Activated CD4-positive, CD25-positive, alpha-beta regulatory T cell treated with anti-CD3 and anti-CD28 coated beads, Interleukin-2, amount 50 U/mL, for 16 hours (primary cell): ENCODE measurements around the gene PLXNA4.

Source experiments
- DNase-seq: peaks from one replicate; pipeline ENCODE4 v3.0.0-alpha.2; 2020; ENCODE audit warnings: low read depth, low spot score

Gene PLXNA4

DNA sequence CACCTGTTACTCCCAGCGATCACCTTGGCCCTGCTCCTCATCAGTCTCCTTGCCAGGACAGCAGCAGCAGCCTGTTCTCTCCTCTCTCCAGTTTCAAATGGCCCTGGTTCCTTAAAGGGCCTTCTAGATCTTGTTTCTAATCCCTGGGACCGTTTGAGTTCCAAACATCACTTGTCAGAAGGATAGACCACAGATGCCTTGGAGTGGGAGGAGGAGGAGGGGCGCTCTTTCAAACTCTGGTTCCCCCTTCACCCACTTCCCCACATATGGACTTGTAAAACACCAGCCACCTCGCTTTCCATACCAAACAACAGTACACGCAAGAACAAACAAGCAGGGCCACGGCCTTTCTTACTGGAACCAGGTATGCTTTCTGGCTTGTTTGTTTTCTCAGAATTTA is 104.8 kb downstream of the PLXNA4 start:
- DNase-seq: no peak

DNA sequence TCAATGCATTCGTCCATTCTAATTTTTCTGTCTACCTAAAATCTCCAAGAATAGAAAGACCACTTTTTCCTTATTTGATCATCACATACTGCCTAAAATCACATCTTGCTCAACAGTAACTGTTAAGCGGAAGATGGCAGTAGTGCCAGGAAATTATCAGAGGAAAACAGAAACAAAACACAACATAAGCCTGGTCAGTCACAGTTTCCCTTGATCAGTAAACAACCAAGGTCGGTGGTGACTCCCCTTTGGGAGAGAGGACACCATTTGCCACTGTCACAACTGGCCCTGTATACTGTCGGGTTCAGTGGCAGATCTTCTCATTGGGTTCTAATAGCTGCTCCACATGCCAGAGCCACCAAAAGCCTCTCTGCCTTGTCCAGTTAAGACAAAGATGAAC is 106.6 kb downstream of the PLXNA4 start:
- no peak for DNase-seq

DNA sequence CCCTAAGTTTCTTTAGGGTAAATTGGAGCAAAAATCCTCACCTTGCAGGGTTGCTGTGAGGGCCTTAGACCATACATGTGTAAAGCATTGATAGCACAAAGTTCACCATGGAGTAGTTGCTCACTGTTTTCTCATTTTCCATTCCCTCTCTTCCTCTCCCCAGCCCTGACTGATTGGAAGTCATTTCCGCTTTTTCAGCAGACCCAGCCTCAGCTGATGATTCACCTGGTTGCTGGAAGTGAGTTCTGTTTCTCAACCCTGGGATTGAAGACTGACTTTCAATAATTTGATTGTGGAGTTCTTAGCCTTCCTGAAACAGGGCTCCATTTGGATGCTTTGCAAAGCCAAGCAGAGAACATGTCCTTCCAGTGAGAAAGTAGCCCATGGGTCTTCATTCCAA is 107.0 kb downstream of the PLXNA4 start:
- DNase-seq: no peak

DNA sequence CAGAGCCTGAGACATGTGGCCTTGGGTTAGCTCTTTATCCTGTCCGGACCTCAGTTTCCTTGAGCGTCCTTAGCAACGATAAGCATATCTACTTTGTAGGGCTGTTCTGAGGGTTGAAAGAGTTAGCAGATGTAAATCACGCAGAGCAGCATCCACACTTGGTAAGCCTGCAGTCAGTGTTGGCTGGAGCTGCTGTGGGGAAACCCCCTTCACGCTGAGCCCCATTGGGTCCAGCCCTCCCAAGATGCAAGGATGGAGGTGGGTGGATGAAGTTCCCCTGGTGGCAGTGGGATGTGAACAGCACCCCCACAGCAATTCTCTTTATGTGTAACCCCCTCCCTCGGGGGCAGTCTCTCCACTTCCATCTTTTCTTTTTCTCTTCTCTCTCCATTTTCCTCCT is 109.9 kb downstream of the PLXNA4 start:
- DNase-seq: no peak

DNA sequence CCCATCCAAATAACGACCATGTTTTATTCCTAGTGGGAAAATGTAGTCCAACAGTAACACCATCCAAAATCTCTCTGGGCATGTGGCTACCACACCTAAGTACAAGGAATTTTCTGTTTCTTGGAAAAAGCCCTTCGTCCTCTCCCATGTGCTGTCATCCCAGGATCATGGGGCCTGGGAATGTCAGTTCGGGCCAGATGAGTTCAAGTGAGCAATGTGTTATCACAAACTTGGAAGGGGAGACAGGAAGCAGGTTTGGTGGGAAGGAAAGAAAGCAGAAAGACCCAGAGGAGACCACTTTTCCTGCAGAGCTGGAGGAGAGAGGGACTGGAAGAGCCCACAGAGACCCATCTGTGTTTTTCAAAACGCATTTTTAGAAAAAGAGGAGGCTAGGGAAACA is 110.8 kb downstream of the PLXNA4 start:
- DNase-seq: no peak

DNA sequence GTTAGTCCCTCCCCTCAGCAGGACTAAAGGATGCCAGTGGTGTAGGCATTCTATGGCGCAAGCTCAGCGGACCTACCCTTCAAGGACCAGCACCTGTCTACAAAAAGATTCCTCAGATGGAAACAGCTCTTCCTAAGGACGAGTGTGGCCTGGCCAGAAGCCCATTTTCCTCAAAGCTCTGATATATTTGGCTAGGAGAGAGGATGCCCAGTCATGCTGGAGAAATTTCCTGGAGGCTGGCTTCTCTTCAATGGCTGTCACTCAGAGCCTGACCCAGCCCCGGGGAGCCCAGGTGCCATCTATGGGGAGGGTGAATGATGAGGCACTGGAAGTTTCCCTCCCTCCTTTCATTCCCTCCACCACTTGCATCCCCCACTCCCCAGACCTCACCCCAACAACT is 111.5 kb downstream of the PLXNA4 start:
- no peak for DNase-seq

DNA sequence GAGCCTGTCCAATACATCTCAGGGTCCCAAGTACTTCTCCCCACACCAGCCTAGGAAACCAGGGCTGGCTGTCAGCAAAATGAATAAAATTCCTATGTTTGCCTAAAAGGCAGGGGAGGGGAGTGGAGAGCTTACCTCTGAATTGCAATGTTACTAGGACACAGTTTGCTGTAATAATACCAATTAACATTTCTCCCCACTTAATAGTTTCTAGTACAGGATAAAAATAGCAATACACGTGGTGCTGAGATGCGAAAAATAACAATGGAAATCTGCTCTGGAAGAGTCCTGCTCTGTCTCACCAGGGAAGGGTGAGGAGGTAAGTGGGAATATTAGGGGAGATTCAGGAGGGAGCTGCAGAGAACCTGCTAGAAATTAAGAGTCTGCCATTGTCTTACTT is 112.3 kb downstream of the PLXNA4 start:
- DNase-seq: no peak

DNA sequence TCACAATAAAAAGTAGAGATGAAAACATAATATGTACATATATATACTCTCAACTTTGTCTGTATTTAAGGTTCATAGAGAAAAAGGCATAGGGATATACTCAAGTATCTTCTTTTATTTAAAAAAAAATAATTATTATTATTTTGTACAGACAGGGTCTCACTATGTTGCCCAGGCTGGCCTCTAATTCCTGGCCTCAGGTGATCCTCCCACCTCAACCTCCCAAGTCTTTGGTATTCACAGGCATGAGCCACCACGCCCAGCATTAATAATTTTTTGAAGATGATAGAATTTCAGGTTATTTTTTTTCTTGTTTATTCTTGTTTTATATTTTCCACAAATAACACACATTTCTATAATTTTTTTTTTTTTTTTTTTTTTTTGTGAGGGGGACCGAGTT is 113.8 kb downstream of the PLXNA4 start:
- no peak for DNase-seq

DNA sequence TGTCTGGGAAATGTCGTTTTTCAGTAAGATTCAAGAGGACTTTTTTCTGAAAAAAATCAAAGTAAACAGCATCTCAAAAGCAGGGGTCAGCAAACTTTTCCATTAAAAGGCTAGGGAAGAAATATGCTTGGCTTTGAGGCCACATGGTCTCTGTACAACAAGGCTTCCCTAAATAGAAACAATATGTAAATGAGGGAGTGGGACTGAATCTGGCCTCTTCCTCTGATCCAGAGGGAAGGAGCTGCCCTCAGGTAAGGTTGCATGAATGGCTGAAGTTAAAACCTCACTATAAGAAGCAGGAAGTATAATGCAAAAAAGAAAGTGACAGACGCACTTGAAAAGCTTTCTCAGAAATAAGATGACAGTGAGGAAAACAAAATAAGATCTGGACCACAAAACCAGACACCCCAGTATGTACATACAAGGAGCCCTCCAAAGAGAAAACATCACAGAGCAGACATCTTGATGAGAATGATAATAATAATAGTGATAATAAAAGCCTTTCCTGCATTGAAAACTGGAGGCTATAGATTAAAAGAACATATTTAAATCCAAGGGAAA is 115.2 kb downstream of the PLXNA4 start:
- no peak for DNase-seq

DNA sequence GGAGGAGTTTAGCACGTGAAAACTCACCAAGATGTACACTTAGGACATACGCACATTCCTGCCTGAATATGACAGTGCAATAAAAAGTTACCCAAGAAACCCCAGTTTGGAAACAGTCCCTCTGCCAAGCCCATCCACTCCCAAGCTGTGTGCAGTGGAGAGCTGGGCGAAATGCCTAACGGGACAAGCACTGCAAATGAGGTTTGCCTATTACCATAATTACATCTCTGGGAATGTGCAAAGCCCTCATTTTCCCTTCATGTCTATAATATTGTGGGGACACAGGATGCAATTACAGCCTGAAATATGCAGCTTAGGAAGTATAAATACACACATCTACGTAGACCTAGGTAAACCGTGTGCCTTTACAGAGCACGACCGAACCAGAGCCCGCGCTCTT is 117.5 kb downstream of the PLXNA4 start:
- no peak for DNase-seq

DNA sequence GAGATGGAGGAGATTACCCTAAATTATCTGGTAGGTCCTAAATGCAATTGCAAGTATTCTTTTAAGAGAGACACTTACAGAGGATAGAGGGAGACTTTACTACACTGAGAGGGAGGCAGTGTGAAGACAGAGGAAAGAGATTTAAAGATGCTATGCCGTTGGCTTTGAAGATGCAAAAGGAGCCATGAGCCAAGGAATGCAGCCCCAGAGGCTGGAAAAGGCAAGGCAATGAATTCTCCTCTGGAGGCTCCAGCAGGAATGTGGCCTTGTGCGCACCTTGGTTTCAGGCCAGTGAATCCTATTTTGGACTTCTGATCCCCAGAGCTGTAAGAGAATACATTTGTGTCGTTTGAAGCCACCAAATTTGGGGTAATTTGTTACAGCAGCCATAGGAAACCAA is 118.6 kb downstream of the PLXNA4 start:
- no peak for DNase-seq

DNA sequence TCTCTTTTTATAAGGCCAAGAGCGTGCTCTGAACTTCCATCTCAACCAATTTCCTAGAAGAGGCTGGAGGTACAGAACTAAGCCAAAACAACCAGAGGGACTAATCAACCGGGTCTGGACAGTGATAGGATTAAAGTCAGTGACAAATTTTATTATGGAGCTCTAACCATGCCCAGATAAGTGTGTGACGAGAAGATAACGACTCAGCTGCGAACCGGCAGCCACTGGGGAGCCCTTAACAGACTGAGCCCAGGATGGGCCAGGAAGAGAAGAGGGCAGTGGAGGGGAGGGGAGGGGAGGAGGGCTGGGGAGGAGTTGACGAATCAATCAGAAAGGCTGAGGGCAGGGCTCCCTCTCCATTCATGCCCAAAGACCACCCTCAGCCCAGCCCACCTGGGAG is 119.9 kb downstream of the PLXNA4 start:
- DNase-seq: no peak

DNA sequence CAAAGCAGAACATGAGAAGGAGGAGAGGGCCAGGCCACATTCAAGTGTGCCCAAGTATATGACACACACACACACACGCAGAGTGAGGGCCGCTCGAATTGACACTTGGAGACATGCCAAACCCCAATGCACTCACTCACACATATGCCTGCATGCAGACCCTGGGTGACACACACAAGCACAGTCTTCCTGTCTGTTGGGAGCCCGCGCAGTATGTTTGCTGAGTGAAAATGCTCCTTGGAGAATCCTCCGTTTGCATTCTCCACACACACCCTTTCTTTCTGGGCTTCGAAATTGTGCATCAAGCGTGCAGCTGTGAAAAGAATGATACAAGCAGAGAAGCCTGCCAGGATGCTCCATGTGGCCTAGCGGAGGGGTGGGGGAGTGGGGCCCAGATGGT is 120.9 kb downstream of the PLXNA4 start:
- no peak for DNase-seq

DNA sequence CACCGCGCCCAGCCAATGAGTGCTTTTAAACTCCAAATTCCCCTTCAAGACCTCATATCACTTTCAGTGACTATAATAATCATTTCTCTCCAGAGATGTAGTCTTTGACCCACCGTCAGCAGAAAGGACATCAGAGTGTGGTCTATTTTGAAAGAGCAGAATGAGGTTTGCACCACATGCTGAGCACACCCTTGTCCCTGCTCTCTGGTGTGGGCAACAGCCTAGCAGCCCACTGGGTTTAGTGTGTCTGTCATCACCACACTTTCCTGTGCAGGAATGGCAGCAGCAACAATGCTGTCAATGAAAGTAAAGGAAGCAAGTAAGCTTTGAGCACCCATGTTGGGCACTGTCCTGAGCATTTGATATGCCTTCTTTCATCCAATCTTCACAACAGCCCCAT is 122.4 kb downstream of the PLXNA4 start:
- no peak for DNase-seq

DNA sequence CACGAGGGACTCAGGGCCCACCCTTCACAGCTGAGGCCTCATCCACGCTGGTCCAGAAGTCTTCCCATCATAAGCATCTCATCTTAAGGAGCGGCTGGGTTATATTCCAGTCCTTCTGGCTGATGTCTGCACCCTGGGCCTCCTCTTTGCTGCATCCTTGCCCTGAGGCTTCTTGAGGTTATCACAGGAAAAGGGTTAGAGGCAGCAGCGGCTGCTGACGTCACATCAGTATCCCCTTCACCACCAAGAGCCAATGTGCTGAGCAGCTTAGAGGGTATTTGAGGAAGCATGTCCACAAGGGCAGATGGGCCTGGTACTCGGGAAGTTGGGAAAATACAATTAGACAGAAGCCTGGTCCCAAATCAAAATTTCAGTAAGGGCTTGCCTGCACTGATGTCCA is 125.1 kb downstream of the PLXNA4 start:
- DNase-seq: no peak

DNA sequence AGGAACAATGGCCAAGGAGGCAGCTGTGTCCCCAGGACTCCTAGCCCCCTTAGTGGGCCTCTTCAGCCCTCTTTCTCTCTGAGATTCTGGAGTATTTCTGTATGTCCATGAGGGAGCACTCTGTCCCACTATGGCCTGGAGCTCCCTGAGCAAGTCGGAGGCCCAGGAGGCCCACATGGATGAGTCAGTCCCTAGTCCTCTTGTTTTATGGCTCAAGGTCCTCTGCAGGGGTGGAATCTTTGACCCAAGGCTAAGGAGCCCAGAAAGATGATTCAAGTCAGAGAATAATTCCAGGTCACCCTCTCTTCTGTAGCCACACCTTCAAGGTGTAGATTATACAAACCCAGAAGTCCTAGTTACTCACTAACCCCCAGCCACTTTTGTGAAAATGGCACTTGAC is 125.6 kb downstream of the PLXNA4 start:
- no peak for DNase-seq

DNA sequence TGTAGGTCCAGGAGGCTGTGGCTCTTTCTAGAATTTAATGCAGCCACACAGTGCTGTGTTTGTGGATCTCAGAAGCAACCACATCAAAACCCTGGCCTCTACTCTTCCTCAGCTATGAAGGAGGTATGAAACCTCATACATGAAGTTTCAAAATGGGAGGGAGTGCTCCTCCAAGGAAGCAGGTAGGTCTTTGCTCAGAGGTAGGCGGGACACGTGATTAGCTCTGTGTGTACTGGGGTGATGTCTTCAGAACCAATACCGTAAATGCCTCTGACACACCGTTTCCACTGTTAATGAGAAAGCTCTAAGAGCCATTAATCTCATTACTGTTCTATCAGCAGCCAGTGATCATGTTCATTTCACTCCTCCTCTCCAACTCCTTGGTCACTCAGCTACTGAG is 126.1 kb downstream of the PLXNA4 start:
- no peak for DNase-seq

DNA sequence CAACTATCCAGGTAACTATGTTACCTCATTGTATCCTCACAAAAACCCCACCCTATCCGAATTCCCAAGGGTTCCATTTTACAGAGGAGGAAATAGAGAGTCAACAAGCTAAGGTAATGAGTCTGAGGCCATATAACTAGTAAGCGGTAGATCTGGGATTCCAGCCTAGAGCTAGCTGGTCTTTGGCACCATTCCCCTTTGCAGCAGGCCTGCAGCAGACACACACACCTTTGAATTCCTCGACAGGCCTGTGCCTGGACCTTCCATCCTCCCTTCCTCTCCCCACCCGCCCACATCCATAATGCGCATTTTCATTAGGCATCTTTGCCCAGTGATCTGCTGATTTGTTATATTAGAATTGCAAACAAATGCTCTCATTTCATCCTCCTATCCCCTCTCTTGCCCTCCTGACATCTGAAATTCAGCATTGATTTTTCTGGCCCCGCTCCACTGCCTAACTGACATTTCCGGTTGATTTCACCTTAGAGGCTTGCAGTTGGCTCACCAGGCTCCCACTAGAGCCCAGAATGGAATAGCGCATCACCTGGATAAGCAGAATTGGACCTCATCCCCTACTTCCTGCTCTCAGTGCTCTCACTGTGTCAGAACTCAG is 129.5 kb downstream of the PLXNA4 start:
- no peak for DNase-seq

DNA sequence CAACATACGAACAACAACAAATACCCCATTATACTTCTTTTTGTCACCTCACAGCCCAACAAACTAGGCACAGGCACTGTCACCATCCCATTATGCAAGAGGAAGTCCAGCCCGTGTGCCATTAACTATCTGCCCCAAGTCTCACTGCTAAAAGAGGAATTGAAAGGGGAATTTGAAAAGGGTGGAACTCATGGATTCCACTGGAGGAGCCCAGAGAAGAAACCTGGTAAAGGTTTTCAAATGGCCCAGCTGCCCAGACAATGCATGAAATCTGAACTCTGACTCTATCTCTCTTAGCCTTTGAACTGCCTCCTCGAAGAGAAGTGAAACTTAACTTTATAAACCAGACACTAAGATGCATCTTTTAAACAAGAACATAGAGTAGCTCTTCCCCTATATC is 130.0 kb downstream of the PLXNA4 start:
- no peak for DNase-seq

DNA sequence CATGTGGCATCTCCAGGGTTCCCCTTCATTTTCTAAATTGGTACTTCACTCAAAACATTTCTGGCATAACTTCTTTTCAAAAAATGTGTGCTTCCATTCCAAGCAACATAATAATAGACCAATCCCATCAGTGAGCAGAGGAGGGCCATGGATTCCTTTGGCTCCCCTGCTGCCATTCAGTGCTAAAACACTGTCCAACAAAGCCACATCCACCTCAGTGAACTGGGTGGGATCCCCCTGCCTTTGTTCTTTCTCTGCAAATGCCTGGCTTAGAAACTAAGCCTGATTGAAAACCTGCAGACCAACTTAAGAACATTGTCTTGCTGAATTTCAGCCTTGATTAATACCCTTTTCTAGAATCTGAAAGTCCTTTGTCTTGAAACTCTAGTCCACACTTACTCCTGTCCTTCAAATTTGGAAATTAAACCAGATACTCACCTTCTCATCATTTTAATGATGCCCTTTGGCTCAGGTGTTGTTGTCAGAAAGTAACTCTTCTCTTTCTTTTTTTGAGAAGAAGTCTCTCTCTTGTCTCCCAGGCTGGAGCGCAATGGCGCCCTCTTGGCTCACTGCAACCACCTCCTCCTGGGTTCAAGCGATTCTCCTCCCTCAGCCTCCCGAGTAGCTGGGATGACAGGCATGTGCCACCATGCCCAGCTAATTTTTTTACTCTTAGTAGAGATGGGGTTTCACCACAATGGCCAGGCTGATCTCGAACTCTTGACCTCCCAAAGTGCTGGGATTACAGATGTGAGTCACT is 132.3 kb downstream of the PLXNA4 start:
- no peak for DNase-seq

DNA sequence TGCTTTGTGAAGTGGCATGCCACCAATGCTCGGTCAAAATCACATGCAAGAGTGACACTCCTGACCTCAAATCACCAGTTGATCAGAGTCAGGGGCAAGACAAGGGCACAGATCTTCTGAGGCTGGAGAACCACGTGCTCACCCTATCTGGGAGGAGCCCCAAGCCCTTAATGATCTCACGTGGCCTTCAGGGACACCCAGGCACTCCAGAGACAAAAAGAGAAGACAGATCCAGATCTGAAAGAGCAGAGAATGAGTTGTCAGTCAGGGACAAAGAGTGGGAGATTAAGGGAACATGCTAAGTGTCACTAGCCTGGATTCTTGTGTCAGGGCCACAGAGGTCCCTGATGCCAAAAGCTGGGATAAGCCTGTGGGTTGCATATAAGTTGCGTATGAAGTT is 134.3 kb downstream of the PLXNA4 start:
- no peak for DNase-seq

DNA sequence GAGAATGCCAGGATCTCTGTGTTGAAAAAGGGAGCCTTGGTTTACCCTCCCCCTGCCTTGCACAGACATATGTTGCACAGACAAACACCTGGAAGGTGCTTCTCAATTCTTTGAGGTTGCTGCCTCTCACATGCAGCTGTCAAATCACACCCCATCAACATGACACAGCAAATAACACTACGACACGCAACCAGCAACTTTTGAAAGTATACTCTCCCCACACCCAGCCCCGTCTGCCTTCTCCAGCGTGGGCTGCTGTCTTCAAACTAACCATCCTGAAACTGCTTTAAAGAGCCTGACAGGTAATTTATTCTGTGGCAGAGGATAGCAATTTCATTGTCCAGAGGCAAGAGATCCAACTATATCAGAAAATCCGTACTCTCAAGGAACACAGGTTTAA is 136.1 kb downstream of the PLXNA4 start:
- no peak for DNase-seq

DNA sequence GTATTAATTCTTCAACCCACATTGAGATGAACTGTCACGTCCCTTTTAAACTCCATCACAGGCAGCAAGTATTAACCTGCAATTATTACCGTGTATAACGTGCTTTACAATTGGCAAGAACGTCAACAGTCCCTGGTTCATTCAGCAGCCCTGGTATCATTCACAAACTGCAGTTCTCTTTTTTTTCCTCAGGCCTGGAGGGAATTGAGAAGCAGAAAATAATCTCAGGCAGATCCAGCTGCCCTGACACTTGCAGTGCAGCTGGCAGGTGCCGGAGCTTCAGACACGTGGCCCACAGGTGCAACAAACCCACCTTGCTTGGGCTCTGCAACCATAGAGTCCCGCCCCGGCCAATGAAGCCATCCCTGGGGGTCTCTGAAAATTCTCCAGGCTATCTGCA is 137.3 kb downstream of the PLXNA4 start:
- no peak for DNase-seq
